Measurements from ENCODE around the gene IKBKE.

IKBKE gene

DNA sequence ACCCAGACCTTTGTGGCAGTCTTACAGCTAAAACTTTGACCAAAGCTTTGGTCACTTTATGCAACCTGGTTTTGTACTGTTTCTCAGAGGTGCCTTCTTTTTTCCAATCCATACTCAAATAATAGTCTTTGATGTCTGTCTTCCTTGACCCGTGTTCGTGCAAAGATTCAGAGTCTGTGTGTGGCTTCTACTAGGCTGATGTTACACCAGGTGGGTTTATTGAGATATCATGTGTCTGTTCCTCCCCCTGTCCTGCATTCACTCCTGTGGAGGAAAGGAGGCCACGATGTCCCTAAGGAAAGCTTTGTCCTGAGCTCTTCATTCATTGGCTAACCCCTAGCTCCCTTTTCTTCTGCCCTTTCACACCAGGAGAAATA lies 15.0 kb upstream of the IKBKE start:
- DNase-seq (ENCODE audit: low spot score), result no peak

DNA sequence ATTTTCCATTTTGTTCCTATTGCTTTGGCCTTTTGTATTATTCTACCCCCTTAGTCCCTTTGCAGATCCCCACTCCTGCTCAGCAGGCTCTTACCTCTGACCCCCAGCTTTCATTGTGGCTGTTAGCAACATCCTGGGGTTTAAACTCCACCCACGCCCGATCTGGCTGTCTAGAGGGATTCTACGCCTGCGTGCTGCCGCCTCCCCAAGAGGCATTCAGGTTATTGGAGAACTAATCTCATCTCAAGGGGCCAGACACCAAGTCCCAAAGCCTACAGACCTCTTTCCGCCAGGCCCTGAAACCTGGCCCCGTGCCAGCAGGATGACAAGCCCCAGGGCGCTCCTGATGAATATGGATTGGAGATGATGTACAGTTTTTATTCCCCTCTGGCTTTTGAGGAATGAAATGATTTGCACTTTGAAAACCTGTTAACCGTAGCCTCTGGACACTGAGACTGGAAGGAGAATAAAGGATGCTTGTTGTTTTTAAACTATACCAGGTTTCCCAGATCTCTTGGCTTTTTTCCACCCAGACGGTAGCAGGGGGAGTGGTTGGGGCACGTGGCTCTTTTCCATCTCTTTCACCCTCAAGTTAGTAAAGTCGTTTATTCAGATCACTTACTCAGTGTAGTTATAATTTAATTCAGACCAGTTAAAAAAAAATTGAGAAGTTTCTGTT lies 14.5 kb upstream of the IKBKE start:
- DNase-seq (ENCODE audit: low spot score), result no peak

DNA sequence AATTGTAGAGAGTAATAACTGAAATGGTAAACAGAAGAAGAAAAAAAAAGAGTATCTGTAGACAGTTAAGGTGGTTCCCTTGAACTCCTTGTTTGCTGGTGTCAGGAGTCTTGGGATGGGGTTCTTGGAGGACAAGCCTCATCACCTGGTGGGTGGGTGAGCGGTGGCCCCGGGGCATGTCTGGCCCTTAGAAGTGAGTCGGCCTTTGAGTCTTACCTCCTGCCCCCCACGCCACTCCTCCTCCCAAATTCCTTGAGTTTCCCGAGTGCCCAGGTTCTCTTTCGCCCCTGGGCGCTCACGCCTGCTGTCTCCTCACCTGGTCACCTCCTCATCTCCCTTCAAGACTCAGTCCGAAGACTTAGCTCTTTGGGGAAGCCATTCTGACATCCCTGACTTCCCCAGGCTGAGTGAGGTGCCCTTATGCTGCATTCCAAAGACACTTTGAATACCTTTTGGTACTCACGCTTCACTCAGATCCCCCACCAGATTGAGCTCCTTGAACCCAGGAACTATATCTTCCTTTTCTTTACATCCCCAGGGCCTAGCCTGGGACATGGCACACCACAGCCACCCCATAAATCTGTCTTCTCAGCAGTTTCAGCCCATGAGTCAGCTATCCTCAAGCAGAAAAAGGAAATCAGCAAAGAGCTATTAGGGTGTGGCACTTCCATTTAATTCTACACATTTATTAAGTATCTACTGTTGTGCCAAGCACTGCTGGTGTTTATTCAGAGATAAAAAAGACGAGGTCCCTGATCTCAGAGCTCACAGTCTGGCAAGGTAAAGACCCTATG lies 13.5 kb upstream of the IKBKE start:
- DNase-seq (ENCODE audit: low spot score), result no peak

DNA sequence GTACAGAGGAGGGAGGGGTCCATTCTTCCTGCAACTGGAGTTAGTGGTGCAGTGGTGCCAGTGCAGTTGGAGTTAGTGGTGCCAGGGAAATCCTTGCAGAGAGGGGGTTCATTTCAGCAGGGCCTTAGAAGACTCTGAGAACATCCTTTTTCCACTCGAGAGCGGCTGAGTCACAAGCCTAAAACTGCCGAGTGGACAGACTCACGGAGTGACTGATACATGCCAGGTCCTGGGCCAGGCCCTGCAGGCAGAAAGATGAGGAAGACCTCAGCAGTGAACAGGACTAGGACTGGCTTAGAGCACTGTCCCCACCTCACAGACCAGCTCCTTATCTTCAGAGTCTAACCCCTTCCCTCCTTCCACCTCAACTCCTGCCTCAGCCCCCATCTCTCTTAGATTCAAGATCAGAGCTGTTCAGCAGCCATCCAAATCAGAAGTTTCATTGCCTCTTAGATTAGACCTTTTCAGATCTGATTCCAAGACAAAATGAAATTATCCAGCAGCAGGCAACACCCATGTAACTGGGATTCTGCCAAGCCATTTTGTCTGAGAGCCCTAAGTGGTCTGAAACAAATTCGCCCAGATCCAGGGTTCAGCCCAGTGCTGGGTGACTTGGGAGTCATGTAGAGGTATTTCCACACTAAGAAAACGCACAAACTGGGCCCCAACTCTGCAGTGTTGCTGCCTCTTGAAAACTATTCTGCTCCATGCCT lies 12.7 kb upstream of the IKBKE start:
- no peak for DNase-seq (ENCODE audit: low spot score)

DNA sequence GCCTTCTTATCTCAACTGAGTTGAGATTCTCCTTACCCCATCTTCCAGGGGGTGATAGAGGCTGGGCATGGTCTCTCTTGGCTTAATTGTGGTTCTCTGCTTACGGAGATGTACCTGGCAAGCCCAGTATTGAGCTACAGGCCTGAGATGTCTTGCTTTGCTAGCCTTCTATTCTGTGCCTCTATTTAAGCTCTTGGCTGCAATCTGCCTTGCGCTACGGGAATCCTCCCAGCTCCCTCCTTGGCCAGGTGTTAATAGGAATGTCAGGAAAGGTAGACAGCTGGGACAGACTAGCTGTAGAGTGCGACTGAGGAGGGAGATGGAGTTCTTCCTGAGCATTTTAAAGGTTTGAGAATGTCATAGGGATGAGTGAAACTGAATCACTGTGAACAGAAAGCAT lies 10.6 kb upstream of the IKBKE start:
- no peak for DNase-seq (ENCODE audit: low spot score)

DNA sequence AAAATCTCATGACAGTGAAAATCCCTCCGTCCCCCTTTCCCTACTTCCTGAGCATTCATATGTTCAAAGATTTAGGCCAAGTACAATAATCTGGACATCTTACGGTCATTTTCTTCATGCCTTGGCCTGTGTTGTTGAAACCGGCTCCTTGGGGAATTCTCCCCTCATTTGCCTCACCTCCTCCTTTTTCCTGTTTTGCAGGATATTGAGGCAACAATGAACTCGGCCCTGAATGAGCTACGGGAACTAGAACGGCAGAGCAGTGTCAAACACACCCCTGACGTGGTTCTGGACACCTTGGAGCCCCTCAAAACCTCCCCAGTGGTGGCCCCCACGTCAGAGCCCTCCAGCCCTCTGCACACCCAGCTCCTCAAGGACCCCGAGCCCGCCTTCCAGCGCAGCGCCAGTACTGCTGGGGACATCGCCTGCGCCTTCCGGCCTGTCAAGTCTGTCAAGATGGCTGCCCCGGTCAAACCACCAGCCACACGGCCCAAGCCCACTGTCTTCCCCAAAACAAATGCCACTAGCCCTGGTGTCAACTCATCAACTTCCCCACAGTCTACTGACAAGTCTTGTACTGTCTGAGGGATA lies 9.3 kb upstream of the IKBKE start:
- DNase-seq (ENCODE audit: low spot score), result no peak

DNA sequence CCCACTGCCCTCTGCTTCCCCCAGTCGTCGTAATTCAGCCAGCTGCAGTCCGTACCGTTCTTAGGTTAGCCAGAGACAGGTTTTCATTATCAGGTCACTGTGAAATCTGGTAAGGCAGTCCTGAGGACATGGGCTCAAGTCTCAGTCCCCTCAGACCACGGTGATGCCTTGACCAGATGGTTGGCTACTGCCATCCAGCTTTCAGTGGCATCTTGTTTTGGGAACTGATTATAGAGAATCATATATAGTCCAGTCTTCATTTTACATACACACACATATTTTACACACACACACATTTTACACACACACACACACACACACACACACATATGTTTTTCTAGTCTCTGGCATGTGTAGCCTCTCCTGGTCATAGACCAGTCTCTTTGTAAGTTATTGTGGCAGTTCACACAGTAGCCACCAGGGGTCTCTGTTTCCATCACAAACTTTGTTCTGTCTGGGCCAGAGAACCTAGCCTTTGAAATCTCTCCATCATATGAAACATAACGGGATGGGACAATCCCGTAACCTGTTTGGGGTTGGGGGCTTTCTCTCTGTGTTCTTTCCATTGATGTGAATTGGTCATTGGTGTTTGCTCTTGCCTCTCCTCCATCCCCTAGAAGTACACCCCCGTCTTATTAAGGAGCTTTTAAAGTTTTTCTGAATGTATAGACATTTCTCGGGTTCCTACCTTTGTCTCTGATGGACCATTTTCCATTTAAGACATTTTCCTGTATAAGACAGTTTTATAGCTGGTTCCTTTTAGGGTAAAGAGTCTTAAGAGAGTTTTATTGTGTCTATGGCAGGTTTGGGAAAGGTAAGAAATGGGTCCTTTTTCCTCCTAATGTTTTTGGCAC lies 8.4 kb upstream of the IKBKE start:
- peak; percentile 86 for DNase-seq (ENCODE audit: low spot score)

DNA sequence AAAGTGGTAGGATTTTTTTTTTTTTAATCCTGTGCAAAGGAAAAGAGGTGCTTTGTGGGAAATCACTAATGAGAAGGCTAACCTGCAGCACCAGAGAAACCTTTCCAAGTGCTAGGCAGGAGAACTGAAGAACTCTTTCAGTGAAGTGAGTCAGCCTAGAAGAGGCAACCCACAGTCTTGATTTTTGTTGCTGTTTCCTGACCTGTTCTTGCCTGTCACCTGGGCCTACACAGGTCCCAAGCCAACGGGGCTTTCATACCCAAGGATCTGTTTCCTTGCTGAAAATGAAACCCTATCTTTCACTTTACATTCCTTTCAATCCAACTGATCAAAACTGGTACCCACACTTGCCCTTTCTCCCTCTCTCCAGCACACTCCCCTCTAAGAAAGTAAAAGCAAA lies 7.1 kb upstream of the IKBKE start:
- no peak for DNase-seq (ENCODE audit: low spot score)

DNA sequence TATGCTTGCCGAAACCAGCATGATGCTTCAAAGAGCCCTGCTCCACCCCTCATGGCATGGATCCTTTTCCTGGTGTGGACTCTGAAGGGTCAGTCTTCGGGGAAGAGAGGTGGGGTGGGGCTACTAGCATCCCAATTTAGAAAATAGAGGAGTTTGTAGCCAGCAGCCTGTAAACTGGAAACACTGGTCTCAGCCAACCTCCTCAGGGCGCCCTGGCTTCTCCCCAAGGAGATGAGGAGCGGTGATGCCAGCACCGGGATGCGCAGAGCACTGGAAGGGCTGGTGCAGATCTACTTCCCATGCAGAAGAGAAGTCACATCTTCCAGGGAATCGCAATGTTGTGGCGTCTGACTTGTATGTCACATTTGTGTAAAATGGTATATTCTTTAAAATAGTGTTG lies 6.4 kb upstream of the IKBKE start:
- DNase-seq (ENCODE audit: low spot score), result no peak

DNA sequence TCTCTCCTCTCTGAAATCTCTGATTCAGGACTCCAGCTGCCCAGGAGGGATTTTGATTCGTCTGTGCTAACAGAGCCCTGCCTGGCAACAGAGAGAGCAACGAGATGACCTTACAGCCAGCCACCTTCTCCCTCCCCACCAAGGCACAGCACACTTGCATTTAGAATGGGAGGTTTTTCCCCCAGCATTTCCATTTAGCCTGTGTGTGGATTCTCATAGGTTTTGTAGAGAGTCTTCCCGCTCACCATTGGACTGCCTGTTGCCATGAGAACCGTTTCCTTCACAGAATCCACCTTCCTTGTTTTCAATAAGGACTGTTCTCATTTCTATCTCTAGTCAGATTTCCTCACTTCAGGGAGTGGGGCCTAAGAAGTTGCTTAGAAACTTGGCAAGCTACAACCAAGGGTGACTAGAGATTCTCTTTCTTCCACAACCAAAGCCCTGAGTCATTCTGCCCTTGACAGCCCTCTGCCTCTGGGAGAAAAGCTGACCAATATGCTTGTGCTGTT lies 5.8 kb upstream of the IKBKE start:
- no peak for DNase-seq (ENCODE audit: low spot score)

DNA sequence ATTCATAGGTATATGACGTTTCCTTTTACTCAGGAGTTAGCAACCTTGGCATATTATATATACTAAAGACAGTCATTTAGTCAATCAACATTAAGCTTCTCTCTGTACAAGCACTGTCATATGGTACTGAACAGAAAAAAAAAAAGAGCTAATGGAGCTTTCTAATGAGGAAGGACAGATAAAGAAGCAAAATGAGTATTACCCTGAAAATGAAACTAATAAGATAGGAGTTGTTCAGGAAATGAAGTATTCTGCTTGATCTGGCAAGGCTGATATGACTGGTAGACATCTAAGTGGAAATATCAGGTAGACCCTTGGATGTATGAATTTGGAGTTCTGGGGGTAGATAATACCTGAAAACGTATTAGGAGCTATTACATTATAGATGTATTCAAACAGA lies 4.3 kb upstream of the IKBKE start:
- no peak for DNase-seq (ENCODE audit: low spot score)

DNA sequence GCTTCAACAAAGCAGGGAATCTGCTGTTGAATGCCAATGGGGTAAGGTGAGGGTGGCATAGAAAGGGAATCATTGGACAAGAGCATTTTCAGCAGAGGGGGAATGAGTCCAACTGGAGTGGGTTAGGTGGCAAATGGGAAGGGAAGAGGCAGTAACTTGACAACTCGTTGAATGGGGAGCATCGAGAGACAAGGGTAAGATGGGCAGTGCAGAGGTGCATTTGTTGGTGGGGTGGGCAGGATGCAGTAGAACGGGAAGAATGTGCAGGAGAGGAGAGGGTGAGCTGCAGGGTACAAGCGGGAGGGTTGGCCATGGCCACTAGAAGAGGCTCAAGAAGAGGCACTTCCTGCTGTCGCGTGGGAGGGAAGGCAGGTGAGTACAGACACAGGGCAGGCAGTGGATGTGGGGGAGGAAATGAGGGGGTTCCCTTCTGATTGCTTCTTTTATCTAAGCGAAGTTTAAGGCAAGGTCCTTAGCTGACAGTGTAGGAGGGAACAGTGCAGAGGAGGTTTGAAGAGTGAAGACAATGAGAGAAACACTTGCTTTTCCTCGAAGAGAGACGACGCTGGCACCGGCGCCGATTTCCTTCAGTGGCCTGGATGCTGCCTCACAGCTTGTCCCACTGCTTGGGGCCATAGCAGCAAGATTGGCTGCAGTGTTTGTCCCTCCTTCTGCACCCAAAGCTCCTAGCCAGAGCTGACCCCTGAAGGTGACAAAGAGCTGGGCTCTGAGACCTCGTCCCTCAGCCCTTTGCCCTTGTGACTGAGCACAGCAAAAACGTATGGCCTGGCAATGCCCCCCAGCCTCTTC lies 3.2 kb upstream of the IKBKE start:
- no peak for DNase-seq (ENCODE audit: low spot score)

DNA sequence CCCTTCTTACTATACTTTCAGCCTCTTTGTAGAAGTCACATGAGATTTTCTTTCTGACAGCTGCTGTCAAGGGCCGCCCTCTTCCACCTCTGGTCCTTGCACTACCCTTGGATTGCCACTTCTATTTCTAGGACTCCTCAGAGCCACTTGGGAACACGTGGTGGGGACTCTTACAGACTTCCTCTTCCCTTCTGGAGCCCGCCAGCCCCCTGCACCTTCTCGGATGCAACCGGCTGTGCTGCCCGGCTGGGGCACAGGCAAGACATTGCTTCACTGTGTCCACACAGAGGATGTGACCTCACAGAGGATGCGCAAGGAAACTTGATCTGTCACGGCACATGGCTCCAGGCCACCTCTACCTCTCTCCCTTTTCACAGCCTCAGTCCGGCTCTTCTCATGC lies 2.4 kb upstream of the IKBKE start:
- no peak for DNase-seq (ENCODE audit: low spot score)

DNA sequence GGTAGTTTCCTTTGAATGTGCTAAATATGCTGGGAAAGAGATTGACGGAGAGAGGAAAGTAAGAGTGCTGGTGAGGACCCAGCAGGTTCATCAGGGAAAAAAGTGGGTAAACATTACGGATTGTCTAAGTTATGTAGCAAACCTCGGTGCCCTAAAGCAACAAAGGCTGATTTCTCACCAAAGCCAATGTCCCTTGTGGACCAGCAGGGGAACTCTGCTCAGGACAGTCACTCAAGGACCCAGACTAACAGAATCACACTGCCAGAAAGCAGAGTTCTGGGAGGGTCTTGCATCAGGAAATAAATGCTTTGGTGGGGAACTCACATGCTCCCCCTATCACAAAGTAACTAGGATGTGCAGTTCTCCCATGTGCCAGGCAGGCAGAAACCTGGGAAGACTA lies 1.7 kb upstream of the IKBKE start:
- no peak for DNase-seq (ENCODE audit: low spot score)

DNA sequence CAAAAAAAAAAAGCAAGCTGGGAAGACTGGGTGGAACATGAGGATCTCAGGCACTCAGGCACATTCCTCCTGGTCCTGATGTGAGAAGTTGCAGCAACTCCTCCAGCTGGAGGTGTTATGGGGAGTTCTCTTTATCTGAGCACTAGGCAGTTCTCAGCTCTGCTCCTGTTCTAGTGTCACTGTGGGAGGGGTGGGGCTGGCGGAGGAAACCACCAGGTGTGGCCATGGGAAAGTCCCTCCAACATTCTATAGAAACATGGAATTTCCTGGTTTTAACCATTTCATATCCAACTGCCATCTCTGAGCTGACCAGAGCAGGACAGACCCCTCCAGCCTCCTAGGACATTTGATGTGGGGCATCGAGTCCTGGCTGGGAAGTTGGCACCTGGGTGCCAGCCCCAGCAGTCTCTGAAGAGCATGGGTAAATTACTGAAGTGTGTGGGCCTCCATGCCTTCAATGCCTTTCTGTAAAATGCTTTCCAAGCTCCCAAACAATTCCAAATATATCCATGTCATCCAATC lies 804 bp upstream of the IKBKE start:
- DNase-seq (ENCODE audit: low spot score), result peak; percentile 60

DNA sequence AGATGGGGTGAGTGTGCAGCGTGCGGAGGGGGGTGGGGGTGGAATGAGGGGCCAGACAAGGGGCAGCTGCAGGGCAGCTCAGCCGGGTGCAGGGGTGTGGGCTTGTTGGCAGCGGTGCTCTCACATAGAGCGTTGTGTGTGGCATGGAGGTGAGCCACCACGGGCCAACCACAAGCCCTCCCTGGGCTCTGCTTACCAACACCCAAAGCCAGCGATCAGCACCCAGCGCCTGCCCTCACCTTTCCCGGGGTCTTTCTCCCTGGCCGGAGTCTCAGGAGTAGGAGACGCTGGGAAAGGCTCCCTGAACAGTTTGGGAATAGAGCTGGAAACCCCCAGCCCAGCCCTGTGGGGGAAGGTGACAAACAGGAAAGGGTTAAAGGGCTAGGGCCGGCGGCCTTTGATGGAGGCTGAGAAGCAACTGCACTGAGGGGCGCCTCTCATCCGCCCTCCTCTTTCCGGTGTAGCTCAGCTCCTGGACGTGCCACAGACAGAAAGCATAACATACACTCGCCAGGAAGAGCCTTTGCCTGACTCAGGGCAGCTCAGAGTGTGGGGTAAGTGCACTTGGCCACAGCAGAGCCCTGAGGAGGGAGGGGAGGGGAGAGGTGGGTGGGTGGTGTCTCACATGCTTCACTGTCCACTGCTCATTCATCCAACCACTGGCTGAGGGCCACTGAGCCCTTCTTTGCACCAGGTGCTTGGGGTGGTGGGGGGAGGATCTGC lies 577 bp downstream of the IKBKE start:
- DNase-seq (ENCODE audit: low spot score), result peak; percentile 58

DNA sequence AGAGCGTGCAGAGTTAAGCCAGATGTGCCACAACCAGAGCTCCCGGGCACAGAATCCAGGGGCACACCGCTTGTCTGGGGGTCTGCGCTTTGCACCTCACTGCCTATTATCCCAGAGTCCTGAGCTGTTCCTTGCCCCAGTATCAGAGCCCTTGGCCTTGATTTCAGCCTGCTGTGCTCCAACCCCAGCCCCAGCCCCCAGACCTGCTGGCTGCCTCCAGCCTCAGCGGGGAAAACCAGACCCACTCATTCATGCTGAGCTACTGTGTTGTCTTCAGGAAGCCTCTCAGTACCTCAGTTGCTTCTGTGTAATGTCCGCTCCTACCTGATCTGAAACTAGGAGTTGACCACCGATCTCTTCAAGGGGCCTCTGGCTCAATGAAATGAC lies 1.1 kb downstream of the IKBKE start:
- no peak for DNase-seq (ENCODE audit: low spot score)

DNA sequence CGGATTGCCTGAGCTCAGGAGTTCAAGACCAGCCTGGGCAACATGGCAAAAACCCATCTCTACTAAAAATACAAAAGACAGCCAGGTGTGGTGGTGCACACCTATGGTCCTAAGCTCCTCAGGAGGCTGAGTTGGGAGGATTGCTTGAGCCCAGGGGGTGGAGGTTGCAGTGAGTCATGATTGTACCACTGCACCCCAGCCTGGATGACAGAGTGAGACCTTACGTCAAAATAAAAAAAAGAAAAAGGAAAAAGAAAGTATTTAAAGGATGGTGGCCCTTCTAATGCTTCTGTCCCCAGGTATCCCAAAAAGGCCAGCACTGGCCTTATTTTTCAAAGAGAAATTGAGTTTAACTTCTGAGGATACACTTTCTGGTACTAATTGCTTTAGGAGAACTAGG lies 1.7 kb downstream of the IKBKE start:
- peak; percentile 34 for DNase-seq (ENCODE audit: low spot score)

DNA sequence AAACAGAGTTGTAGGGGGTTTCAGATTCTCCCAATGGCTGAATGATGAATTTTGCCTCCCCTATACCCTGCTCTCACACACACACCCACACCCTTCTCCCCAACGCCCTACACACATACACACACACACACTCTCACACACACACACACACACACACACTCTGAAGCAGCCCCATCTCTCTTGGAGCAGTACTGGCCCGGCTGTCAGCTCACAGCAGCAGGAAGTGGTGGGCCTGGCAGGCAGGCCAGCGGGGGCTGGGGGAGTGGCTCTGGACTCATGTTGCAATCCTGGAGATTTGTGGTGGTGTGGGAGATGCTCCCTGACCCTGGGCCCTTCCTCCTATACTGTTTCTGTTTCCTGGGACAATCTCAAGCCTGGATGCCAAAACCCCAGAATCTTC lies 2.2 kb downstream of the IKBKE start:
- peak; percentile 34 for DNase-seq (ENCODE audit: low spot score)

DNA sequence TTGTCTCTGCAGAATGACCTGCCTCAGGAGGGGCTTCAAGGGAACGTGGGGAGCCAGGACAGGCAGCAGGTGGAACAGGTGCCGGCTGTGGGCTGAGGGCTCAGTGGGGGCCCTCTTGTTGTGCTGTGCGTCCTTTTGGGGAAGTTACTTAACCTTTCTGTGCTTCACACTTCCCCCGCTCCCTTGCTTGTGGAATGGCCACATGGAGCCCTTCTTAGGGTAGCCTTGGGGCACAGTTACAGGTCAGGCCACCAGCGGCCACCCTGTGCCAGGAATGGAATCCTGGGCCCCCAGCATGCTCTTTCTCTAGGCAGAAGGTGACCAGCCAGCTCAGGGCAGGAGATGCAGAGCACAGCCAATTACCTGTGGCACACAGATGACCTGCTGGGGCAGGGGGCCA lies 2.6 kb downstream of the IKBKE start:
- DNase-seq (ENCODE audit: low spot score), result no peak

Data from CD4-positive, alpha-beta T cell treated with Interleukin-15 for 4 hours (primary cell).